HepG2 (cell line): Measurements from ENCODE around the gene PRDX3. TPM values are rescaled to one million over a fixed set of nuclear protein-coding genes. Genes with fewer than 3 reads are reported as not detected.

Experiments used
- ATRX ChIP-seq: sonication (generic); formaldehyde crosslinking; IDR thresholded peaks from 2 replicates; pipeline ENCODE4 v1.4.0; 2020; ENCODE audit warnings: missing genetic modification reagents, borderline replicate concordance
- HES4 ChIP-seq: sonication (generic); formaldehyde crosslinking; IDR thresholded peaks from 2 replicates; pipeline ENCODE4 v1.9.0; 2021; ENCODE audit warnings: mild to moderate bottlenecking, missing genetic modification reagents, borderline replicate concordance
- NRL ChIP-seq: sonication (generic); formaldehyde crosslinking; IDR thresholded peaks from 2 replicates; pipeline ENCODE4 v1.5.0; 2020; ENCODE audit warnings: missing genetic modification reagents, mild to moderate bottlenecking, moderate library complexity, borderline replicate concordance
- RAD51 ChIP-seq: fragments of 450-650 bp; IDR thresholded peaks from 2 replicates; pipeline ENCODE4 v1.6.1; 2016; ENCODE audit warnings: borderline replicate concordance
- RBM39 ChIP-seq: fragments of 200-400 bp; formaldehyde crosslinking; IDR thresholded peaks from one replicate; pipeline ENCODE4 v1.6.1; 2018; ENCODE audit warnings: antibody characterized with exemption, mild to moderate bottlenecking, low read depth, low read length; ENCODE audit not compliant: poor library complexity, severe bottlenecking
- RFXAP ChIP-seq: sonication (generic); formaldehyde crosslinking; IDR thresholded peaks from 2 replicates; pipeline ENCODE4 v1.4.0; 2020; ENCODE audit warnings: missing genetic modification reagents, borderline replicate concordance
- SKI ChIP-seq: fragments of 450-650 bp; IDR thresholded peaks from one replicate; pipeline ENCODE4 v1.6.1; 2018; ENCODE audit warnings: mild to moderate bottlenecking; ENCODE audit not compliant: partially characterized antibody
- STAT5B ChIP-seq: sonication (generic); formaldehyde crosslinking; IDR thresholded peaks from 2 replicates; pipeline ENCODE4 v1.4.0; 2020; ENCODE audit warnings: missing genetic modification reagents
- TSC22D2 ChIP-seq: sonication (generic); formaldehyde crosslinking; IDR thresholded peaks from 2 replicates; pipeline ENCODE4 v1.5.1; 2020; ENCODE audit warnings: missing genetic modification reagents, mild to moderate bottlenecking, borderline replicate concordance
- U2AF2 ChIP-seq: fragments of 200-400 bp; formaldehyde crosslinking; IDR thresholded peaks from 2 replicates; pipeline ENCODE4 v1.6.1; 2017; ENCODE audit warnings: low read depth, mild to moderate bottlenecking, low read length
- ZFP91 ChIP-seq: sonication (generic); formaldehyde crosslinking; IDR thresholded peaks from 2 replicates; pipeline ENCODE4 v1.9.0; 2022; ENCODE audit warnings: missing genetic modification reagents, mild to moderate bottlenecking, borderline replicate concordance
- ZNF136 ChIP-seq: sonication (generic); formaldehyde crosslinking; IDR thresholded peaks from 2 replicates; pipeline ENCODE4 v1.8.1; 2022; ENCODE audit warnings: low read depth, mild to moderate bottlenecking, moderate library complexity, missing genetic modification reagents
- ZNF274 ChIP-seq: sonication (generic); formaldehyde crosslinking; IDR thresholded peaks from 2 replicates; pipeline ENCODE4 v1.5.1; 2020; ENCODE audit warnings: mild to moderate bottlenecking, missing genetic modification reagents
- ZNF281 ChIP-seq: sonication (generic); formaldehyde crosslinking; IDR thresholded peaks from 2 replicates; pipeline ENCODE4 v1.4.0; 2020; ENCODE audit warnings: missing genetic modification reagents, borderline replicate concordance
- ZNF30 ChIP-seq: sonication (generic); formaldehyde crosslinking; IDR thresholded peaks from 2 replicates; pipeline ENCODE4 v1.5.0; 2020; ENCODE audit warnings: mild to moderate bottlenecking, missing genetic modification reagents
- ZNF576 ChIP-seq: sonication (generic); formaldehyde crosslinking; IDR thresholded peaks from 2 replicates; pipeline ENCODE4 v1.4.0; 2020; ENCODE audit warnings: mild to moderate bottlenecking, missing genetic modification reagents
- ZNF577 ChIP-seq: sonication (generic); formaldehyde crosslinking; IDR thresholded peaks from 2 replicates; pipeline ENCODE4 v1.4.0; 2020; ENCODE audit warnings: mild to moderate bottlenecking, low read depth, missing genetic modification reagents, borderline replicate concordance
- ZNF616 ChIP-seq: sonication (generic); formaldehyde crosslinking; IDR thresholded peaks from 2 replicates; pipeline ENCODE4 v1.5.0; 2020; ENCODE audit warnings: low read depth, mild to moderate bottlenecking, missing genetic modification reagents
- ZNF709 ChIP-seq: sonication (generic); formaldehyde crosslinking; IDR thresholded peaks from 2 replicates; pipeline ENCODE4 v1.5.0; 2020; ENCODE audit warnings: mild to moderate bottlenecking, missing genetic modification reagents
- ZNF710 ChIP-seq: sonication (generic); formaldehyde crosslinking; IDR thresholded peaks from 2 replicates; pipeline ENCODE4 v1.5.0; 2020; ENCODE audit warnings: mild to moderate bottlenecking, missing genetic modification reagents, borderline replicate concordance
- polyA plus RNA-seq, 8 experiments: library from polyadenylated mRNA; depleted of rRNA in 3 of 8; stranded (reverse) in 7 of 8; unstranded in 1 of 8; fragments of >200 nt; fragmentation: Illumina TruSeq in 4 of 8; extraction: Trizol in 4 of 8; gene quantifications; 2 replicates each; pipeline versions ENCODE4 v1.2.1 to v1.2.3, GENCODE V29; 2011 to 2016; ENCODE audit warnings: low read depth in 4 of 8, missing spikeins in 1 of 8, mixed read lengths in 1 of 8; ENCODE audit not compliant: insufficient read depth in 1 of 8
- total RNA-seq, 5 experiments: library from RNA; depleted of rRNA; stranded (reverse); fragments of >200 nt; fragmentation: Illumina TruSeq; extraction: Trizol; gene quantifications; 2 replicates each; pipeline ENCODE4 v1.2.3, GENCODE V29; 2016; ENCODE audit warnings: low read depth in 1 of 5

Gene PRDX3
- total and polyA plus RNA-seq, 2 of the 13 experiments (the other 11 are each of a cell fraction or from before 2014, with no cell fraction given): 407 to 565 TPM

GRCh38 chr10:119178372-119179119 is at the start of gene PRDX3 (continued):
- 0 out of 2 replicates have a peak, but pooled peaks have one; percentile 51 for TF ChIP-seq NRL (CRISPR knock-in tag)
- TF ChIP-seq ZNF710 (CRISPR knock-in tag): no peak; the same call in 1 of the 2 replicates
- TF ChIP-seq U2AF2: no peak
- no peak for TF ChIP-seq SKI
- no peak for TF ChIP-seq RAD51
- peak; percentile 83; the same call in 1 of the 2 replicates for TF ChIP-seq ZFP91
- peak; percentile 25; the same call in 1 of the 2 replicates for TF ChIP-seq ZNF281 (CRISPR knock-in tag)
- TF ChIP-seq ZNF136 (CRISPR knock-in tag): peak; percentile 81; the same call in 1 of the 2 replicates
- no peak for TF ChIP-seq ZNF576 (CRISPR knock-in tag)
- TF ChIP-seq ZNF616 (CRISPR knock-in tag): peak; percentile 78; the same call in 1 of the 2 replicates
- TF ChIP-seq RFXAP (CRISPR knock-in tag): no peak
- no peak for TF ChIP-seq ZNF30 (CRISPR knock-in tag)
- no peak for TF ChIP-seq ZNF274 (CRISPR knock-in tag)
- TF ChIP-seq HES4: no peak
- no peak for TF ChIP-seq ATRX (CRISPR knock-in tag)
- TF ChIP-seq ZNF577 (CRISPR knock-in tag): peak; percentile 59; the same call in 1 of the 2 replicates
- TF ChIP-seq STAT5B (CRISPR knock-in tag): no peak
- TF ChIP-seq ZNF709 (CRISPR knock-in tag): no peak
- peak; percentile 42 for TF ChIP-seq RBM39
- no peak; the same call in 1 of the 2 replicates for TF ChIP-seq TSC22D2 (CRISPR knock-in tag)
